GM21528 (cell line): Measurements from ENCODE around the gene ERC2.
"Not testable (repeated sequence)": the region's sequence is repeated elsewhere in the genome, so short reads cannot be mapped to it uniquely, and the experiment has no call there.

Source experiments
- ATAC-seq: cut with Tn5 transposase; IDR thresholded peaks from one replicate; pipeline ENCODE4 v1.9.1; 2021; ENCODE audit warnings: mild to moderate bottlenecking, moderate library complexity; ENCODE audit not compliant: unreplicated experiment, low FRiP score

The ERC2 gene

GRCh38 chr3:55507808-55508207 is 960.5 kb downstream of the ERC2 start:
- no peak for ATAC-seq

GRCh38 chr3:55505776-55506175 is 962.5 kb downstream of the ERC2 start:
- ATAC-seq: no peak

DNA sequence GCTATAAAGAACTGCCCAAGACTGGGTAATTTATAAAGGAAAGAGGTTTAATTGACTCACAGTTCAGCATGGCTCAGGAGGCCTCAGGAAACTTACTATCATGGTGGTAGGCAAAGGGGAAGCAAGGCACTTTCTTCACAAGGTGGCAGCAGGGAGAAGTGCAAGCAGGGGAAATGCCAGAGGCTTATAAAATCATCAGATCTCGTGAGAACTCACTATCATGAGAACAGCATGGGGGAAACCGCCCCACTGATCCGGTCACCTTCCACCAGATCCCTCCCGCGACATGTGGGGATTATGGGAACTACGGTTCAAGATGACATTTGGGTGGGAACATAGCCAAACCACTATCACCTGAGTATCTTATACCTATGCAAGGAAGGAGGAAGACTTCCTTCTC is 963.2 kb downstream of the ERC2 start:
- ATAC-seq: not testable (repeated sequence)

- no peak for ATAC-seq
Measured at GRCh38 chr3:55501905-55502304, 966.4 kb downstream of the ERC2 start.

DNA sequence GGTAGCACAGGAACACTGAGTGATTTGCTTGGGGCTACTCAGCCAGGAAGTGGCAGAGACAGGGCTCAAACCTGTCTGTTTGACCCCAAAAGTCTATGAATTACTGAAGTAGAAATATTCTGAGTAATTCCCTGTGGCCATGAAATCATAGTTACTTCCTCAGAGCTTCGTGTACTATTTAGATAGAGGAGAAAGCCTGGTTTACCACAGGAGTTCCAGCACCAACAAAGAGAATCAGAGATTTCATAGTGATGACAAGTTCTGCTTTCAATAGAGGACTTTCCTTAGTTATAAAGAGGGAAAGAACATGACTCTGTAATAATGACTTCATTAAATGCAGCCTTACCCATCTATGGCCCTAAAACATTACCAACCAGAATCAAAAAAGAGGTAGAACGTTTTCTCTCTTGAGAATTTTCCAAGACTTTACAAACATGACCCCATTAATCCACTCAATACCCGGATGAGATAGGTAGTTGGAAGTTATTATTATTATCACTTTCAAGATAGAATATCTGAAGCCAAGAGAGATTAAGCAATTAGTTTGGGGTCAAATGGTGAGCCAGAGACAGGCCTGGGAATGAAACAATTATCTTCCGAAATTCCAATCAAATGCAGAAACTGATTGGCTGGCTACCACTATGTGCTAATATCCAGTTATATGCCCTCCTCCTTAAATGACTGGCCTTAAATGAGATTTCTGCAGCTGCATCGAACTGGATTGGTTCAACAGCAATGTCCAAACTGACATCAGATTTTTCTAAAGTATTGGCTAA is 967.5 kb downstream of the ERC2 start:
- no peak for ATAC-seq

DNA sequence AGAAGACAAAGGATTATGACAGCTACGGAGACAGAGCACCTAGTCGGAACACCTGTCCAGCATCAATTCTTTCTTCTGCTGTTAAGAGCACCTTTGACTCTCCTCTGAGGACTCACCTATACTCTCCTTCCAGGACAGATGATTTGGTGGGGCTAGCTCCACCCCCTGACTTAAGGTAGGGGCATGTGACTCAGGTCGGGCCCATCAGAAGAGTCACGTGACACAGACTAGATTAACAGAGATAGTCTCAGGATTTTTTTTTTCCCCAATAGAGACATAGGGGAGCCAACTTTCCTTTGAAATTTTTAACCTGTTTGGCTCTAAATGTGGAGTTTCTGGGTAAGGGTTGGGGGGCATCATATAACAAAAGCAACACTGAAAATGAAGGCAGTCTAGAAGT is 969.7 kb downstream of the ERC2 start:
- no peak for ATAC-seq

DNA sequence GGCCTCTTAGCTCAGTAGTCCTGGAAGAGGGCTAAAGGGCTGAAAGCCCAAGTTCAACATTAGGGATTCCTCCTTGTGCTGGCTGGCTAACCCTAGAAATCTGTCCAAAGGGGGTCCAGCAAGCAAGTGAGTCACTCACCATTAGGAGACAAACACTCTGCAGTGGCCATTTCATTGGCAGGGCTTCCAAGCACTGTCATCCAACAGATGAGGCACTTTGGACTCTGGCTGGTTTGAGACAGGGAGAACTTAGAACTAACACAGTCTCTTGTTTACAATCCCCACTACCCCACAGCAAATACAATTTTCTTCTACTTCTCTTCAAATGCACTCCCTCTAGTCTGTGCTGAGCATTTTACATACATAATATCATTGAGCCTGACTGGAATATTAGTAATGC is 971.0 kb downstream of the ERC2 start:
- no peak for ATAC-seq

DNA sequence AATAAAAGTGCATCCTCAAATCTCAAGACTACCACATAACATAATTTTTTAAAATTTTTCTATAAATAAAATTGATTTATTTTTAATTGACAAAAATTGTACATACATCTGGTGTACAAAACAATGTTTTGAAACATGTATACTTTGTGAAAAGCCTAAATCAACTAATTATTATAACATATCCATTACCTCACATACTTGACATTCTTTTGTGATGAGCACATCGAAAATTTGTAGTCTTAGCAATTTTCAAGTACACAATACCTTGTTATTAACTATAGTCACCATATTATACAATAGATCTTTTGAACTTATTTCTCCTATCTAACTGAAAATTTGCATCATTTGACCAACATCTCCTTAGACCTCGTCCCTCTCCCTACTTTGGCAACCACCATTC is 973.3 kb downstream of the ERC2 start:
- ATAC-seq: no peak

- ATAC-seq: no peak
Measured at GRCh38 chr3:55492976-55493375, 975.3 kb downstream of the ERC2 start.

- no peak for ATAC-seq
Measured at GRCh38 chr3:55491296-55491816, 976.9 kb downstream of the ERC2 start.

- ATAC-seq: no peak
Measured at GRCh38 chr3:55490276-55490913, 977.9 kb downstream of the ERC2 start.

DNA sequence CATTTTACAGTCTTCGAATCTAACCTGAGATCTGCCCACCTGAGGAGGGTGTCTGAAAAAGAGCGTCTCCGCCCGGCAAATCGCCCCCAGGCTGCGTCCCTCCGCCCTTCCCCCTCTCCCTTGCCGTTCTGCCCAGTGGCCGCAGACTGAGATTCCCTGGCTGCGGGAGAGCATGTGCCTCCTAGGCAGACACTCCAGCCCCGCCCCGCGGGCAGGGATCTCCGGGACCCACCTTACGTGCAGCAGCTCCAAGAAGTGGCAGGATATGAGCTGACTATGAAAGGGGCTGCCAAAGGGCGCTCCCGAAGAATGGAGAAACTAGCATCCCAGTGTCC is 978.5 kb downstream of the ERC2 start:
- no peak for ATAC-seq

DNA sequence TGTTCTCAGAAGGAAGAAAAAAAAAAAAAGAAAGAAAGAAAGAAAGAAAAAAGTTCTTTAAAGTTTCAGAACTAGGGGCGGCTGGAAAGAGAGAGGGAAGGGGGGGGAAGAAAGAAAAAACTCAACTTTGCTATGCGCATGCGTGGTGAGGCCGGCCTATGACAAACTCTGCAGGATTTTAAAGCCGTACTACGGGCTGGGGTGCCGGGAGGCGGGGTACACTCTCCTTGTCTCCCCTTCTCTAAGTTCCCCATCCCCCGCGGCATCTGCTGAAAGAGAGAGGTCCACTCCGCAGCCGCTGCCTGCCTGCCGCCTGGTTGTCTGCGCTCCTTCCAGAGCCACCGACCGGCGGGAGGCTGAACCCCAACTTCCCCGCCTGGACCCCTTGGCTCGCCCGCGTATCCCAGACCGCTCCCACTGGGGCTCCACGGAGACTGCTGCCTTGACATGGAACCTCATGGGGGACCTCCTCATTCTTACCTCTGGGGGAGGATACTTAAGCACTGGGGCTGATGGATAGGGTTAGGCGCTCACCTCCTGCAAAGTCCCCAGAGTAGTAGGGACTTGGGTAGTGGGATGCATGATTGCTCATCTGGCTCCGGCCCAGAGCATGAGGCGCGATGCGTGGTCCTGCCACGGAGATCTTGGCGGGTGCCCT is 979.7 kb downstream of the ERC2 start:
- ATAC-seq: no peak

DNA sequence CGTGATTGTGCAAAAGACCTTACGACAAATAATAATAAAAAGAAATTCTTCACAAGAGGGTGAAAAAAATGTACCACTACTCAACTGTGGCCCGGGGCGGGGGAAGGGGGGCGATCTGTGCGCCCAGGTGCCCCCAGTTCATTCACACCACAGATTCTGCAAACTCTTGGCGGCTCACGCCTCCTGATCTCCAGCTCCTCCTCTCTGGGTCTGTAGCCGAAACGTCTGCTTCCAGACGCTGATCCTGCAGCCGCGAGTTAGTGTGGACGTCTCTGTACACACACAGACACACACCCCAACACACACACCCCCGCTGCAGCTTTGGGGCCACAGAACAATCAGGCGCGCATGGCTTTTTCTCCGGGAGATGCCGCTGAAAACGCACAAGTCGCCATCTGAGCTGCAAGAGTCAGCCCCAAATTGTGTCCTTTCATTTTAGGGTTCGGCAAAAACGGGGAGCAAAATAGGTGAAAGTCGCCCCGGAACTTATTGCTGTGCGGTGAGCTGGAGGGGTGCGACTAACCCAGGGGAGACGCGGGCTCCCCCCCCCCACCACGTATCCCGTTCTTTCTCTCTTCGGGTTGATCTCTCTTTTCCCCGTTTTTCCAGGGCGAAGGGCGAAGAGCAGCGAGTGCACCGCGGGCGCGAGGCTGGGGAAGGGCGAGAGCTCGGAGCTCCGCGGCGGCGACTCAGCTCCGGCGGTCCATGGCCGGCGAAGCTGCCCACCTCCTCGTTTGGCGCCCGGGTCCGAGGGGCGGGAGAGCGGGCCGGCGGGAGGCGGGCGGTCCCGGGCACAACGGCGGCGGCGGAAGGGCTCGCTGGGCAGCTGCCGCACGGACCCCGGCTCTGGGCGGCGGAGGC is 980.7 kb downstream of the ERC2 start:
- no peak for ATAC-seq

DNA sequence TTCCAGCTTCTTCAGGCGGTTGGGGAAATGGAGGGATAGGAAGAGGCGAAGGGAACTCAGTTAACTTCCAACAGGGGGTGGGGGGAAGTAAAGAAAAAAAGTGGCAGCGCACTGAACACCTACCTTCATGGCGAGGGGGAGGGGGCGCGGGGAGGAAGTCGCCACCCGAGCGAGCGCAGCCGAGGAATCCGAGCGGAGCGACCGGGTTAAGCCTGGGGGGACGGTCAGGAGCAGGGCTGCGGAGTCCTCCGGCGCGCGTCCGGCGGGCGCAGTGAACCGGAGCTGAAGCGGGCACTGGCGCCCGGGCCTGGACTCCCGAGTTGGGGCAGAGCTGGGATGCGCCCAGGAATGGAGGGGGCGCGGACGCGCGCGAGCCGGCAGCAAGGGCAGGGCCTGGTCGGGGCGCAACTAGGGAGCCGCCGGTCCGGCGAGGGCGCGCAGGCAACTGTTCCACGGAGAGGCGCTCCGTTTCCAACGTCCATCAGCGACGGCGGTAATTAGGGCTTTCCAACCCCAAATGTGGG is 981.3 kb downstream of the ERC2 start, which contains the start of gene WNT5A:
TSS of gene WNT5A (minus strand) at position 450 of the 524 bp plus-strand sequence. CDS start at position 129, 321 bp downstream.
- no peak for ATAC-seq

GRCh38 chr3:55486101-55486856 is 982.0 kb downstream of the ERC2 start:
- ATAC-seq: no peak

GRCh38 chr3:55484801-55485791 is 983.2 kb downstream of the ERC2 start:
- ATAC-seq: peak; percentile 69

DNA sequence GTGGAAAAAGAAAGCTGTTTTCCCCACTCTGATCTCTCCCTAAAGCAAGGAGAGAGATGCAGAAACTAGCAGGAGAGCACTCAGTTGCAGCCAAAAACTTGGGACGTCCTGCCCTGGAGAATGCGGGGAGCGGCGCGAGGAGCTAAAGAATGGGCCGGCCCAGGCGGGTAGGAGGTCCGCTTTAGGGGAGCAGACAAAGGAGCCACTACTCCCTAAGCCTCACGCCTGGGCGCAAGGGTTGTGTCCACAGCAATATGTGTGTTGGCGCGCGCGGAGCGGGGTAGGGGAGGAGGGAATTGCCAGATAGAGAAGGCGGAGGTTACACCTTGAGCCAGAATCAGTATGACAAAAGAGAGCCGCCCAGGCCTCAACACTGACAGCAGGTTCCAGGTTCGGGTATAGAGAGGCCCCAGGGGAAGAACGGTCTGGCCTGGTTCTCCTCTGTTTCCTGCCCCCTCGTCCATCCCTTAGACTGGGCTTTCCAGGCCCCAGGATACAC is 984.0 kb downstream of the ERC2 start:
- ATAC-seq: no peak
